Prostate gland (tissue), 2 donors: Measurements from ENCODE around the gene CENPV.

ENCODE experiments used
- POLR2A ChIP-seq: fragments of 450-650 bp; IDR thresholded peaks from one replicate; pipeline ENCODE4 v1.6.1; 2016; ENCODE audit warnings: antibody characterized with exemption, mild to moderate bottlenecking
- TF ChIP-seq, protein P1 (sequence below), 4 experiments: fragments of 200-600 bp in 2 of 4; fragments of 450-650 bp in 2 of 4; sonication (generic) in 2 of 4; IDR thresholded peaks; 1 replicate in 3 of 4; 2 replicates in 1 of 4; pipeline ENCODE4 v1.5.1; 2016 to 2019; ENCODE audit warnings: antibody characterized with exemption in 4 of 4, mild to moderate bottlenecking in 2 of 4, moderate library complexity in 2 of 4

DNA sequence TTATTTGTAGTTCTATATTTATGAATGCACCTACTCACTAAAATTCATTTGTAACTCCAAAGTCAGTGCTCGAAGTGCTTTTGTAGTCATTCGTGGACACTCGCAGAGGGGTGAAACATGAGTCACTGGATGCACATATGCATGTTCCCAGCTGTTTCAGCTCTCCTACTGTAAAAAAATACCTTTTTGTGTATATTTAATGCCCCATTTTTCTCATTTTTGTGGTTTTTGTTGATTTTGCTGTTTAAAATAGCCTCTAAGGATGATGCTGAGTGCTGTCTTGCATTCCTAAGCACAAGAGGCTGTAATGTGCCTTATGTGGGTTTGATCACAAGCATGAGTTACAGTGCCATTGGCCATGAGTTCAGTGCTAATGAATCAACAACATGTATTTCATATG, 30.6 kb downstream of the CENPV start:
- TF ChIP-seq, protein P1, sequence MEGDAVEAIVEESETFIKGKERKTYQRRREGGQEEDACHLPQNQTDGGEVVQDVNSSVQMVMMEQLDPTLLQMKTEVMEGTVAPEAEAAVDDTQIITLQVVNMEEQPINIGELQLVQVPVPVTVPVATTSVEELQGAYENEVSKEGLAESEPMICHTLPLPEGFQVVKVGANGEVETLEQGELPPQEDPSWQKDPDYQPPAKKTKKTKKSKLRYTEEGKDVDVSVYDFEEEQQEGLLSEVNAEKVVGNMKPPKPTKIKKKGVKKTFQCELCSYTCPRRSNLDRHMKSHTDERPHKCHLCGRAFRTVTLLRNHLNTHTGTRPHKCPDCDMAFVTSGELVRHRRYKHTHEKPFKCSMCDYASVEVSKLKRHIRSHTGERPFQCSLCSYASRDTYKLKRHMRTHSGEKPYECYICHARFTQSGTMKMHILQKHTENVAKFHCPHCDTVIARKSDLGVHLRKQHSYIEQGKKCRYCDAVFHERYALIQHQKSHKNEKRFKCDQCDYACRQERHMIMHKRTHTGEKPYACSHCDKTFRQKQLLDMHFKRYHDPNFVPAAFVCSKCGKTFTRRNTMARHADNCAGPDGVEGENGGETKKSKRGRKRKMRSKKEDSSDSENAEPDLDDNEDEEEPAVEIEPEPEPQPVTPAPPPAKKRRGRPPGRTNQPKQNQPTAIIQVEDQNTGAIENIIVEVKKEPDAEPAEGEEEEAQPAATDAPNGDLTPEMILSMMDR (IDR thresholded peaks at IDR 0.05) = no peak
- no peak for TF ChIP-seq POLR2A
